HCT116 (cell line): ENCODE data around the gene TEX29. TPM values are rescaled to one million over a fixed set of nuclear protein-coding genes. Genes with fewer than 3 reads are reported as not detected.

Experiments
- ATAC-seq: fragments of 200-7000 bp; cut with Tn5 transposase; 2 replicates; pipeline ENCODE4 v1.9.1; 2020; ENCODE audit warnings: mild to moderate bottlenecking, moderate library complexity
- BruUV-seq: library from RNA; stranded (reverse); fragments of 400-500 nt; replicated peaks from 2 replicates; lab custom pipeline; 2021; lab: Mats Ljungman, UMichigan
- CTCF ChIA-PET: fragments of 300-600 bp; sonication (Branson Sonifier 250); formaldehyde crosslinking; loops from one replicate; lab custom pipeline; 2021; ENCODE audit warnings: antibody characterized with exemption; lab: Charles Lee
- POLR2A ChIA-PET: fragments of 300-600, 350-600 bp; sonication (Branson Sonifier 250); formaldehyde crosslinking; loops from one replicate; lab custom pipeline; 2021; ENCODE audit warnings: antibody characterized with exemption; lab: Charles Lee
- RAD21 ChIA-PET, 2 experiments: fragments of 300-600 bp; sonication (Branson Sonifier 250); formaldehyde crosslinking; loops; one replicate each; lab custom pipeline; 2023; ENCODE audit warnings: low total read pairs in 2 of 2; ENCODE audit not compliant: uncharacterized antibody in 2 of 2, unreplicated experiment in 2 of 2, low non-redundant PET in 1 of 2; lab: Charles Lee
- DNase-seq: peaks from one replicate; pipeline ENCODE4 v3.0.0-alpha.2; 2010; ENCODE audit warnings: low read depth, low spot score
- H2AFZ ChIP-seq: fragments of 200-600 bp; shearing (Covaris generic), sonication (generic); 2 replicates; pipeline ENCODE4 v1.6.1; 2017; ENCODE audit warnings: low read depth, mixed run types, mixed read lengths, antibody characterized with exemption, low read length; ENCODE audit not compliant: poor library complexity, severe bottlenecking
- H3K27ac ChIP-seq: 2 replicates; pipeline ENCODE4 v1.5.1; 2012; ENCODE audit warnings: low read depth, low read length
- H3K27me3 ChIP-seq: fragments of 200-600 bp; sonication (generic); 2 replicates; pipeline ENCODE4 v1.6.1; 2016; ENCODE audit warnings: mixed run types, low read length, mixed read lengths; ENCODE audit not compliant: insufficient read depth
- H3K36me3 ChIP-seq, 2 experiments: fragments of 200-500 bp in 1 of 2; fragments of 200-600 bp in 1 of 2; sonication (Bioruptor generic) in 1 of 2; sonication (generic) in 1 of 2; 2 replicates each; pipeline versions ENCODE4 v1.5.1 to v1.6.1; 2014 to 2016; ENCODE audit warnings: low read length in 2 of 2, inconsistent platforms in 1 of 2, mixed read lengths in 1 of 2, mixed run types in 1 of 2; ENCODE audit not compliant: insufficient read depth in 2 of 2, control insufficient read depth in 1 of 2
- H3K4me1 ChIP-seq, 2 experiments: fragments of 200-600 bp in 1 of 2; sonication (generic) in 1 of 2; 2 replicates each; pipeline versions ENCODE4 v1.5.1 to v1.6.1; 2012 to 2017; ENCODE audit warnings: low read length in 2 of 2, inconsistent platforms in 1 of 2, mild to moderate bottlenecking in 1 of 2, mixed read lengths in 1 of 2, mixed run types in 1 of 2, moderate library complexity in 1 of 2; ENCODE audit not compliant: insufficient read depth in 2 of 2, control insufficient read depth in 1 of 2
- H3K4me2 ChIP-seq: fragments of 200-600 bp; sonication (generic); 2 replicates; pipeline ENCODE4 v1.6.1; 2017; ENCODE audit warnings: mixed run types, low read length, mixed read lengths
- H3K4me3 ChIP-seq, 2 experiments: fragments of 200-600 bp in 1 of 2; sonication (generic) in 1 of 2; replicated peaks in 1 of 2; 2 replicates each; pipeline ENCODE4 v1.5.1; 2011 to 2016; ENCODE audit warnings: low read length in 2 of 2, control low read depth in 1 of 2, low read depth in 1 of 2, mild to moderate bottlenecking in 1 of 2, mixed read lengths in 1 of 2, mixed run types in 1 of 2
- H3K79me2 ChIP-seq: fragments of 200-600 bp; sonication (generic); 2 replicates; pipeline ENCODE4 v1.6.1; 2017; ENCODE audit warnings: mild to moderate bottlenecking, mixed run types, low read length, moderate library complexity, mixed read lengths; ENCODE audit not compliant: insufficient read depth
- H3K9ac ChIP-seq: fragments of 200-600 bp; sonication (generic); 2 replicates; pipeline ENCODE4 v1.6.1; 2016; ENCODE audit warnings: low read length, mixed read lengths
- H3K9me2 ChIP-seq: fragments of 200-600 bp; sonication (generic), shearing (Covaris generic); 2 replicates; pipeline ENCODE4 v1.6.1; 2017; ENCODE audit warnings: mixed run types, mild to moderate bottlenecking, moderate library complexity; ENCODE audit not compliant: insufficient read depth
- H3K9me3 ChIP-seq, 2 experiments: fragments of 200-500 bp in 1 of 2; fragments of 200-600 bp in 1 of 2; sonication (Bioruptor generic) in 1 of 2; sonication (generic) in 1 of 2; 2 replicates each; pipeline ENCODE4 v1.6.1; 2014 to 2017; ENCODE audit warnings: low read length in 2 of 2, mixed read lengths in 2 of 2, inconsistent platforms in 1 of 2, low read depth in 1 of 2, mild to moderate bottlenecking in 1 of 2, mixed run types in 1 of 2, moderate library complexity in 1 of 2; ENCODE audit not compliant: control insufficient read depth in 1 of 2, insufficient read depth in 1 of 2
- H4K20me1 ChIP-seq: fragments of 200-600 bp; sonication (generic), shearing (Covaris generic); 2 replicates; pipeline ENCODE4 v1.6.1; 2017; ENCODE audit warnings: mixed run types, mild to moderate bottlenecking, moderate library complexity; ENCODE audit not compliant: insufficient read depth
- CBX3 ChIP-seq: IDR thresholded peaks from 2 replicates; pipeline ENCODE4 v1.6.1; 2012; ENCODE audit warnings: low read depth
- CEBPB ChIP-seq: IDR thresholded peaks from 2 replicates; pipeline ENCODE4 v1.6.1; 2012; ENCODE audit warnings: low read depth
- EGR1 ChIP-seq: IDR thresholded peaks from 2 replicates; pipeline ENCODE4 v1.6.1; 2012; ENCODE audit warnings: low read depth
- EZH2 ChIP-seq: fragments of 200-600 bp; sonication (generic); IDR thresholded peaks from 2 replicates; pipeline ENCODE4 v1.6.1; 2017; ENCODE audit warnings: antibody characterized with exemption, mixed run types
- EZH2phosphoT487 ChIP-seq: fragments of 200-600 bp; IDR thresholded peaks from 2 replicates; pipeline ENCODE4 v1.6.1; 2018; ENCODE audit warnings: antibody characterized with exemption, borderline replicate concordance
- POLR2AphosphoS5 ChIP-seq: IDR thresholded peaks from 2 replicates; pipeline ENCODE4 v1.6.1; 2011; ENCODE audit warnings: mild to moderate bottlenecking, low read depth, low read length, moderate library complexity
- TCF7L2 ChIP-seq: IDR thresholded peaks from 2 replicates; pipeline ENCODE4 v1.7.0; 2011; ENCODE audit warnings: borderline replicate concordance, inconsistent platforms; ENCODE audit not compliant: insufficient read depth, insufficient read length; ENCODE audit errors: extremely low read depth
- YY1 ChIP-seq: IDR thresholded peaks from 2 replicates; pipeline ENCODE4 v1.6.1; 2011; ENCODE audit warnings: low read length, low read depth, moderate library complexity, mild to moderate bottlenecking; ENCODE audit not compliant: insufficient replicate concordance; ENCODE audit errors: extremely low read depth
- ZNF274 ChIP-seq: fragments of 200-500 bp; sonication (Bioruptor generic); IDR thresholded peaks from 2 replicates; pipeline ENCODE4 v1.6.1; 2014; ENCODE audit warnings: mild to moderate bottlenecking, low read depth, low read length, inconsistent platforms
- intact Hi-C: fragments of 100-400 bp; cut with micrococcal nuclease; formaldehyde crosslinking; loops from 2 replicates; pipeline ENCODE4 v1.10.0; 2022
- total RNA-seq: library from RNA; stranded (reverse); gene quantifications from one replicate; pipeline ENCODE4 v1.2.1, GENCODE V29; 2021; ENCODE audit not compliant: unreplicated experiment
- TF ChIP-seq, protein P1 (sequence below): IDR thresholded peaks from 2 replicates; pipeline ENCODE4 v1.6.1; 2012
- TF ChIP-seq, protein P2 (sequence below): IDR thresholded peaks from 2 replicates; pipeline ENCODE4 v1.6.1; 2012

The TEX29 gene
- total RNA-seq, 1 experiment from 2014 or later: not detected

DNA sequence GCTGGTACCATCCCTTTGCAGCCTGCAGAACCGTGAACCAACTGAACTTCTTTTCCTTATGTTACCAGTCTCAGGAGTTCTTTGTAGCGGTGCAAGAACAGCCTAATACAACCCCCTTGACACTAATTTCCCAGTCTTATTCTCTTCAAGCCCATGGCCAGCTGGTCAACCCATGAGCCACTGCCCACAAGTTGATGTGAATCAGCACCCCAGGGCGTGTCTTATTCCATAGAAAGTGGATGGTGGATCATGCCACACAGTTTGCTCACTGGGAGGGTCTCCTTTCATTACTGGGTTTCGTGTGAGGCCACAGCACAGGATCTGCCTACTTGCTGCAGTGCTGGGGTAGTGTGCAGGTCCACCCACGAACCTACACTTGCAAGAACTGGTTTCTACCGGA lies 27.0 kb downstream of the TEX29 start:
- no TSS peak for BruUV-seq
- RAD21 ChIA-PET: no interaction called here
- CTCF ChIA-PET: no interaction called here
- Histone ChIP-seq H3K79me2 (no peaks in the 10 kb centered on the region), H3K27ac (no peak overlapping the region), H3K4me3 (no peak overlapping the region), H3K9me2 (no peaks in the 10 kb centered on the region), H3K4me1 (no peaks in the 10 kb centered on the region), H3K4me2 (no peak overlapping the region), H3K36me3 (no peaks in the 10 kb centered on the region), H4K20me1 (no peaks in the 10 kb centered on the region), H2AFZ (no peak overlapping the region), H3K9me3 (no peaks in the 10 kb centered on the region), H3K9ac (no peak overlapping the region), H3K27me3 (0 out of 2 replicates have a peak, but pooled peaks cover 2% of the 10 kb centered on the region)
- intact Hi-C loops: no loop called here
- ATAC-seq (no peak), DNase-seq (no peak)
- POLR2A ChIA-PET: no interaction called here
- TF ChIP-seq, protein P1, sequence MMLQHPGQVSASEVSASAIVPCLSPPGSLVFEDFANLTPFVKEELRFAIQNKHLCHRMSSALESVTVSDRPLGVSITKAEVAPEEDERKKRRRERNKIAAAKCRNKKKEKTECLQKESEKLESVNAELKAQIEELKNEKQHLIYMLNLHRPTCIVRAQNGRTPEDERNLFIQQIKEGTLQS: no peak
- TF ChIP-seq POLR2AphosphoS5 (no peak), EZH2 (no peak), TCF7L2 (no peak)
- TF ChIP-seq, protein P2, sequence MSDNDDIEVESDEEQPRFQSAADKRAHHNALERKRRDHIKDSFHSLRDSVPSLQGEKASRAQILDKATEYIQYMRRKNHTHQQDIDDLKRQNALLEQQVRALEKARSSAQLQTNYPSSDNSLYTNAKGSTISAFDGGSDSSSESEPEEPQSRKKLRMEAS: no peak

DNA sequence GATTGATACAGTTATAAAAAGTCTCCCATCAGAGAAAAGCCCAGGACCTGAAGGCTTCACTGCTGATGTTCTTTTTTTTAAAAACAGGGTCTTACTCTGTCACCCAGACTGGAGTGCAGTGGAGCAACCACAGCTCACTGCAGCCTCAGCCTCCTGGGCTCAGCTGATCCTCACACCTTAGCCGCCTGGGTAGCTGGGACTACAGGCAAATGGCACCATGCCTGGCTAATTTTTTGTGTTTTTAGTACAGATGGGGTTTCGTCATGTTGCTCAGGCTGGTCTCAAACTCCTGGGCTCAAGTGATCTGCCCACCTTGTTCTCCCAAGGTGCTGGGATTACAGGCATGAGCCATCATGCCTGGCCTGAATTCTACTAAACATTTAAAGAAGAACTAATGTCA lies 33.1 kb downstream of the TEX29 start:
- BruUV-seq: no TSS peak
- TF ChIP-seq, protein P1: no peak
- TF ChIP-seq CBX3 (no peak), YY1 (no peak), ZNF274 (no peak), EGR1 (no peak), CEBPB (no peak), EZH2phosphoT487 (no peak)
- intact Hi-C loops: no loop called here
- H3K9ac ChIP-seq: no peak overlapping the region
- no peaks in the 10 kb centered on the region for H3K4me1 ChIP-seq
- ChIA-PET CTCF (no interaction called here), RAD21 (no interaction called here), POLR2A (no interaction called here)
- DNase-seq (no peak), ATAC-seq (no peak)
- no peak overlapping the region for H2AFZ ChIP-seq
- H3K36me3 ChIP-seq: no peaks in the 10 kb centered on the region
- H3K27ac ChIP-seq: no peak overlapping the region
- no peaks in the 10 kb centered on the region for H4K20me1 ChIP-seq
- H3K79me2 ChIP-seq: no peaks in the 10 kb centered on the region
- no peaks in the 10 kb centered on the region for H3K9me3 ChIP-seq
- H3K4me3 ChIP-seq: no peak overlapping the region
- H3K9me2 ChIP-seq: no peaks in the 10 kb centered on the region
- peaks cover 41% of the 10 kb centered on the region for H3K27me3 ChIP-seq
- H3K4me2 ChIP-seq: no peak overlapping the region
